OCI-LY1 (cell line): Measurements from ENCODE around the gene PKIB.

Experiments
- H2AFZ ChIP-seq: fragments of 200-600 bp; sonication (generic), shearing (Covaris generic); 2 replicates; pipeline ENCODE4 v1.6.0; 2014; ENCODE audit warnings: antibody characterized with exemption, mild to moderate bottlenecking, low read length
- H3F3A ChIP-seq: fragments of 200-600 bp; sonication (generic), shearing (Covaris generic); 2 replicates; pipeline ENCODE4 v1.6.0; 2014; ENCODE audit warnings: mild to moderate bottlenecking, antibody characterized with exemption, low read length, moderate library complexity; ENCODE audit not compliant: insufficient read depth
- H3K27ac ChIP-seq: fragments of 200-600 bp; sonication (generic); 2 replicates; pipeline ENCODE4 v1.5.1; 2014; ENCODE audit warnings: low read length, mixed run types, mild to moderate bottlenecking, low read depth; ENCODE audit not compliant: poor library complexity, severe bottlenecking
- H3K27me3 ChIP-seq: fragments of 200-600 bp; sonication (generic); 2 replicates; pipeline ENCODE4 v1.6.0; 2014; ENCODE audit warnings: antibody characterized with exemption, mild to moderate bottlenecking, low read length, moderate library complexity; ENCODE audit not compliant: insufficient read depth
- H3K36me3 ChIP-seq: fragments of 200-600 bp; sonication (generic); 2 replicates; pipeline ENCODE4 v1.6.1; 2014; ENCODE audit warnings: mild to moderate bottlenecking, antibody characterized with exemption, low read length, moderate library complexity, mixed read lengths; ENCODE audit not compliant: insufficient read depth
- H3K4me1 ChIP-seq: fragments of 200-600 bp; sonication (generic); 2 replicates; pipeline ENCODE4 v1.5.1; 2014; ENCODE audit warnings: mild to moderate bottlenecking, low read length, moderate library complexity; ENCODE audit not compliant: insufficient read depth, severe bottlenecking
- H3K4me2 ChIP-seq: fragments of 200-600 bp; sonication (generic), shearing (Covaris generic); 2 replicates; pipeline ENCODE4 v1.6.1; 2014; ENCODE audit warnings: low read length
- H3K4me3 ChIP-seq: fragments of 200-600 bp; sonication (generic); 2 replicates; pipeline ENCODE4 v1.5.1; 2014; ENCODE audit warnings: low read length, low read depth, mild to moderate bottlenecking, mixed read lengths; ENCODE audit not compliant: poor library complexity, severe bottlenecking
- H3K79me2 ChIP-seq: fragments of 200-600 bp; shearing (Covaris generic); 2 replicates; pipeline ENCODE4 v1.6.1; 2016; ENCODE audit warnings: mixed run types, low read length, mixed read lengths; ENCODE audit not compliant: insufficient read depth
- H3K9ac ChIP-seq: fragments of 200-600 bp; sonication (generic), shearing (Covaris generic); 2 replicates; pipeline ENCODE4 v1.6.1; 2014; ENCODE audit warnings: mild to moderate bottlenecking, low read length, mixed read lengths
- H3K9me2 ChIP-seq: fragments of 200-600 bp; sonication (generic), shearing (Covaris generic); 2 replicates; pipeline ENCODE4 v1.6.1; 2014; ENCODE audit warnings: low read depth, mild to moderate bottlenecking, low read length, mixed read lengths
- H3K9me3 ChIP-seq: fragments of 200-600 bp; shearing (Covaris generic); 2 replicates; pipeline ENCODE4 v1.6.1; 2014; ENCODE audit warnings: low read length, mixed read lengths
- H4K20me1 ChIP-seq: fragments of 200-600 bp; sonication (generic), shearing (Covaris generic); 2 replicates; pipeline ENCODE4 v1.6.0; 2016; ENCODE audit warnings: mild to moderate bottlenecking, low read length; ENCODE audit not compliant: insufficient read depth
- CTCF ChIP-seq: fragments of 200-600 bp; sonication (generic), shearing (Covaris generic); IDR thresholded peaks from 2 replicates; pipeline ENCODE4 v1.5.1; 2017; ENCODE audit warnings: mild to moderate bottlenecking, antibody characterized with exemption, low read length, moderate library complexity, mixed read lengths
- EZH2 ChIP-seq: fragments of 200-600 bp; sonication (generic), shearing (Covaris generic); IDR thresholded peaks from 2 replicates; pipeline ENCODE4 v1.8.0; 2017; ENCODE audit warnings: borderline replicate concordance, mixed run types, mild to moderate bottlenecking, antibody characterized with exemption, low read length, moderate library complexity, mixed read lengths

PKIB gene

GRCh38 chr6:122727244-122727643 lies 117.0 kb downstream of the PKIB start:
- no peak overlapping the region for H3K4me2 ChIP-seq
- no peak overlapping the region for H2AFZ ChIP-seq
- no peaks in the 10 kb centered on the region for H3K79me2 ChIP-seq
- no peak overlapping the region for H3K27ac ChIP-seq
- H3K27me3 ChIP-seq = no peaks in the 10 kb centered on the region
- no peak for TF ChIP-seq CTCF
- no peak for TF ChIP-seq EZH2
- H3F3A ChIP-seq = no peaks in the 10 kb centered on the region
- no peak overlapping the region for H3K9ac ChIP-seq
- H3K4me3 ChIP-seq = no peak overlapping the region
- no peaks in the 10 kb centered on the region for H3K9me3 ChIP-seq
- H4K20me1 ChIP-seq = no peaks in the 10 kb centered on the region
- no peaks in the 10 kb centered on the region for H3K36me3 ChIP-seq
- H3K4me1 ChIP-seq = no peaks in the 10 kb centered on the region
- no peaks in the 10 kb centered on the region for H3K9me2 ChIP-seq

GRCh38 chr6:122730334-122730733 lies 120.1 kb downstream of the PKIB start:
- Histone ChIP-seq H2AFZ (no peak overlapping the region), H3K4me1 (no peaks in the 10 kb centered on the region), H3K9me3 (no peaks in the 10 kb centered on the region), H3K27me3 (no peaks in the 10 kb centered on the region), H3K9ac (no peak overlapping the region), H3F3A (no peaks in the 10 kb centered on the region), H3K27ac (no peak overlapping the region), H3K9me2 (no peaks in the 10 kb centered on the region), H3K79me2 (no peaks in the 10 kb centered on the region), H3K4me2 (no peak overlapping the region), H3K4me3 (no peak overlapping the region), H3K36me3 (no peaks in the 10 kb centered on the region), H4K20me1 (no peaks in the 10 kb centered on the region)
- TF ChIP-seq EZH2 = no peak
- TF ChIP-seq CTCF = no peak

GRCh38 chr6:122730775-122731386 lies 120.7 kb downstream of the PKIB start:
- Histone ChIP-seq H3K36me3 (no peaks in the 10 kb centered on the region), H2AFZ (no peak overlapping the region), H3F3A (no peaks in the 10 kb centered on the region), H3K9ac (no peak overlapping the region), H3K9me2 (no peaks in the 10 kb centered on the region), H3K27ac (no peak overlapping the region), H3K4me2 (no peak overlapping the region), H3K79me2 (no peaks in the 10 kb centered on the region), H3K9me3 (no peaks in the 10 kb centered on the region), H3K4me1 (no peaks in the 10 kb centered on the region), H3K4me3 (no peak overlapping the region), H4K20me1 (no peaks in the 10 kb centered on the region), H3K27me3 (no peaks in the 10 kb centered on the region)
- TF ChIP-seq CTCF = peak; percentile 70
- TF ChIP-seq EZH2 = no peak
